Epithelial cell of esophagus (primary cell): Measurements from ENCODE around the gene ZCCHC7.
"Not testable (repeated sequence)": the region's sequence is repeated elsewhere in the genome, so short reads cannot be mapped to it uniquely, and the experiment has no call there.

Experiments used
- DNase-seq: peaks from one replicate; pipeline ENCODE4 v3.0.0; 2010; ENCODE audit warnings: low read depth
- H3K4me3 ChIP-seq: 2 replicates; pipeline ENCODE4 v1.5.1; 2011; ENCODE audit warnings: mild to moderate bottlenecking, low read length, control low read depth
- TF ChIP-seq, protein P1 (sequence below): IDR thresholded peaks from 2 replicates; pipeline ENCODE4 v1.5.1; 2011; ENCODE audit warnings: low read depth, mild to moderate bottlenecking, low read length, control low read depth, inconsistent platforms; ENCODE audit not compliant: insufficient read depth; ENCODE audit errors: missing control alignments

Gene ZCCHC7

DNA sequence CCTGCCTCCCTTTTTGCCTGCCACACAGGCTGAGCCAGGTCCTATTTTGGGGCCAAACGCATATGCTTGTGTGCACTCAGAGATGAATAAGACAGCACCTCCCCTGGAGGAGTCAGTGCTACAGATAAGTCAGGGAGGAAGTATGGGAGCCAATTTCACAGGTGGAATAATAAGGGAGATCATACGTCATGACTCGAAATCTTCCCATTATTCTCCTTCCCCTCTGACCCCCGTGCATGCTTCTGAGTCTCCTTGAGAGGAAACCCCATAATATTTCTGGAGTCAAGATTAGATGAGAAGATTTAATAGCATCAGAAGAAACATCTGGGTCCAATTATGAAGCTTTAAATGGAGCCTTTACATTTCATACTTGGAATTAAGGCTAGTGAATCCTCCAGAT is 15.1 kb upstream of the ZCCHC7 start:
- DNase-seq, result peak; percentile 27
- TF ChIP-seq, protein P1, sequence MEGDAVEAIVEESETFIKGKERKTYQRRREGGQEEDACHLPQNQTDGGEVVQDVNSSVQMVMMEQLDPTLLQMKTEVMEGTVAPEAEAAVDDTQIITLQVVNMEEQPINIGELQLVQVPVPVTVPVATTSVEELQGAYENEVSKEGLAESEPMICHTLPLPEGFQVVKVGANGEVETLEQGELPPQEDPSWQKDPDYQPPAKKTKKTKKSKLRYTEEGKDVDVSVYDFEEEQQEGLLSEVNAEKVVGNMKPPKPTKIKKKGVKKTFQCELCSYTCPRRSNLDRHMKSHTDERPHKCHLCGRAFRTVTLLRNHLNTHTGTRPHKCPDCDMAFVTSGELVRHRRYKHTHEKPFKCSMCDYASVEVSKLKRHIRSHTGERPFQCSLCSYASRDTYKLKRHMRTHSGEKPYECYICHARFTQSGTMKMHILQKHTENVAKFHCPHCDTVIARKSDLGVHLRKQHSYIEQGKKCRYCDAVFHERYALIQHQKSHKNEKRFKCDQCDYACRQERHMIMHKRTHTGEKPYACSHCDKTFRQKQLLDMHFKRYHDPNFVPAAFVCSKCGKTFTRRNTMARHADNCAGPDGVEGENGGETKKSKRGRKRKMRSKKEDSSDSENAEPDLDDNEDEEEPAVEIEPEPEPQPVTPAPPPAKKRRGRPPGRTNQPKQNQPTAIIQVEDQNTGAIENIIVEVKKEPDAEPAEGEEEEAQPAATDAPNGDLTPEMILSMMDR, result no peak
- H3K4me3 ChIP-seq, result no peak overlapping the region

GRCh38 chr9:37107701-37108100 is 12.7 kb upstream of the ZCCHC7 start:
- no peak for DNase-seq
- H3K4me3 ChIP-seq, result no peak overlapping the region
- TF ChIP-seq, protein P1, result no peak

DNA sequence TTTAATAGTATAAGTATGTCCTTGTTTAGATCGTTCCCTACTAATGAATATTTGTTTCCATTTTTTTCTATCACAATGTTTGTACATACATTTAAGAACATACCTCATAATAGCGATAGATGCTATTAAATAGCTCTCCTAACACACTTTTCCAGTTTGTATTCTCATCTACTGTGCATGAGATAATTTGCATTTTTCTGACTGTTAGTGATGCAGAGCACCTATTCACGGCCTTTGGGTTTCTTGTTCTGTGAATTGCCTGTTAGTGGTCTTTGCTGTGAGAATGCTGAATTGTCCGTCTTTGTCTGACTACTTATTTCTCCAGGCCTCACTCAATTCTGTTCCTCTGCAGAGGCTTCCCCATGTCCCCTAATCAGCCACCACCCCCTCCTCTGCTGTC is 5.9 kb upstream of the ZCCHC7 start:
- not testable (repeated sequence) for DNase-seq, H3K4me3 ChIP-seq

DNA sequence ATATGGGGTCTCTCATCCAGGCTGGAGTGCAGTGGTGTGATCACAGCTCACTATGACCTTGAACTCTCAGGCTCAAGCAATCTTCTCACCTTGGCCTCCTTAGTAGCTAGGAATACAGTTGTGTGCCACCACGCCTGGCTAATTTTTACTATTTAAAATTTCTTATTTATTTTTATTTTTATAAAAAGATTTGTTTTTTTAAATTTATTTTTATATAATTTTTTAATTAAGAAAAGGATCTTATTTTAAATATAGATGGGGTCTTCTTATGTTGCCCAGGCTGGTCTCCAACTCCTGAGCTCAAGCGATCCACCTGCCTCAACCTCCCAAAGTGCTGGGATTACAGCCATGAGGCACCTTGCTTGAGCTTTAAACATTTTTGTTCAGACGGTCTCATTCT is 2.4 kb upstream of the ZCCHC7 start:
- H3K4me3 ChIP-seq, result no peak overlapping the region
- no peak for DNase-seq
- TF ChIP-seq, protein P1, result no peak

DNA sequence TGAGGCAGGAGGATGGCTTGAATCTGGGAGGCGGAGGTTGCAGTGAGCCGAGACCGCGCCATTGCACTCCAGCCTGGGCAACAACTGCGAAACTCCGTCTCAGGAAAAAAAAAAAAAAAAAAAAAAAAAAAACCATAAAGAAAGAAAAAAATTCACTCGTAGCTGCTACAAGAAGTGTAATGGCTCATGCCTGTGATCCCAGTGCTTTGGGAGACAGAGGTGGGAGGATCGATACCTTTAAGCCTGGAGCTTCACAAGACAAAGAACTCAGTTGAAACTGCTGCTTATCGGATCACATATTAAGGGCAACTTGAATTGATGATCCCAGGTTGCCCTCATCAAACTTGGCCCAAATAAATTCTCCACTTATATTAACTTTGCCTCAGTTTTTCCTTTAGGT is 1.0 kb upstream of the ZCCHC7 start:
- DNase-seq, result no peak
- TF ChIP-seq, protein P1, result no peak
- H3K4me3 ChIP-seq, result peak overlapping the region; percentile 81

DNA sequence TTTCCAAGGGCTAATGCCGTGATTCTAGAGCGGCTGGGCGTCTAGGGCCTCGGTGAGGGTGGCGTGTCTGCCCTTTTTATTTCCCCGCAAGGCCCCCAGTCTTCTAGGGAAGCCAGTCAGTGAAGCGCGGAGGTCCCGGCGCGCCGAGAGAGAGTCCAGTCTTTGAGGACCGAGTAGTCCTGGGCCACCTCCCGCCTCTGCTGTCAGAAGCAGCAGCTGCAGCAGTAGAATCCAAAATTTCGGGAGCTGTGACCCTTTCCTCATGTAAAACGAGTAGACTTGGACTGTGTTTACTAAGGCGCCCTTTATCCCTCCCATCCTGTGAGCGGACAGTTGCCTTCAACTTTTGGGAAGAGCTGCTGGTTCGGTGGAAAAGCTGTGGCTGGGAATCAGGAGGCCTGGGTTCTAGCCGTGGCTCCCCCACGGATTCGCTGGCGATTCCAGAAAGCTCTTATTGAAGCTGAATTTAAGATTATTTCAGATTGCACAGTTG is 515 bp downstream of the ZCCHC7 start:
- DNase-seq, result peak; percentile 18
- H3K4me3 ChIP-seq, result peak overlapping the region; percentile 81

- no peak for DNase-seq
- H3K4me3 ChIP-seq, result peak overlapping the region; percentile 81
Measured at GRCh38 chr9:37121881-37122280, 1.5 kb downstream of the ZCCHC7 start.

GRCh38 chr9:37126214-37126788 is 5.9 kb downstream of the ZCCHC7 start:
- TF ChIP-seq, protein P1, result no peak
- DNase-seq, result no peak
- H3K4me3 ChIP-seq, result no peak overlapping the region

More at GRCh38 chr9:37121881-37122280, 1.5 kb downstream of the ZCCHC7 start:
- TF ChIP-seq, protein P1, result no peak
